IPS DF 4.7 (cell line): ENCODE results near the gene TMEM43.

ENCODE experiments used
- DNase-seq: peaks from one replicate; pipeline ENCODE4 v3.0.0-alpha.2; 2013; ENCODE audit warnings: low spot score; ENCODE audit errors: extremely low read depth

The TMEM43 gene

GRCh38 chr3:14177580-14178246 is 52.9 kb downstream of the TMEM43 start:
- DNase-seq: no peak

DNA sequence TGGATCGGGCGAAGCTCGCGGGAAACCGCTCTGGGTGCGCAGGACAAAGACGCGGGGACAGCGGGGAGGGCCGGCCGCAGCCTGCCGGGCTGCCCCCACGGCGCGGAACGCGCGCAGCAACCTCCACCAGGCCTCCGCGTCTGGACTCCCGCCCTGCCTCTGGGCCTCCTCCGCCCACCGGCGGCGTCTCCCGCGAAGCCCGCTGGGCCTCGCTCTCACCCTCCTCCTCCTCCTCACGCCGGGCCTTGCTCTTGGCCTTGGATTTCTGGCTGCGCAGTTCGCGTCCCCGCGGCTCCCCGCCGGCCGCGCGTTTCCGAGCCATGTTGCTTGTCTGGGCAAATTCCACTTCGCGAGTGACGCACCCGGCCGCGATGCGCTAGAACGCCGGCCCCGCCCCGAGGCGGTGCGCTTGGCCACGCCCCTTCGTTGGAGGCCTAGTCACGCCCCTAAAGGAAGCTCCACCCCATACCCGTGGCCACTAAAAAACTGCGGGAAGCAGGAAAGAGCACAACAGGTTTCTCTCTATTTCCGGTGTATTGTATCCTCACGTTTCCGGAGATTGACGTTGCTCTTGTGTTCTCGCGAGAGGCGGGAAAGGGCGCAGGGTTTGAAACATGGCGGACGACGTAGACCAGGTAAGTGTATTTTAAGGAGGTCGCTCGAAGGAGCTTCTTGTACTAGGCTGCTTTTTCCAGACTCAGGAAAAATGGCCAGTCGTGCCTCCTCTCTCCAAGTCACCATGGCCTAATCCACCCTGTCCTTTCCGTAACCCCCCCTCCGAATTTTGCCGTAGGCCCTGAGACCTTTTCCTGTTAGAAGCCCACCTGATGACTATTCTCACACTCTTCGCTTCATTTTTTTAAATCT is 53.6 kb downstream of the TMEM43 start, which contains the start of the genes LSM3 and XPC:
Gene LSM3 (plus strand): TSS at position 571 of the 867 bp plus-strand sequence. CDS start 44 bp downstream, at position 615.
Gene XPC (minus strand): TSS at position 355 of the 867 bp plus-strand sequence. CDS start 33 bp downstream, at position 322.
- DNase-seq: peak; percentile 96

DNA sequence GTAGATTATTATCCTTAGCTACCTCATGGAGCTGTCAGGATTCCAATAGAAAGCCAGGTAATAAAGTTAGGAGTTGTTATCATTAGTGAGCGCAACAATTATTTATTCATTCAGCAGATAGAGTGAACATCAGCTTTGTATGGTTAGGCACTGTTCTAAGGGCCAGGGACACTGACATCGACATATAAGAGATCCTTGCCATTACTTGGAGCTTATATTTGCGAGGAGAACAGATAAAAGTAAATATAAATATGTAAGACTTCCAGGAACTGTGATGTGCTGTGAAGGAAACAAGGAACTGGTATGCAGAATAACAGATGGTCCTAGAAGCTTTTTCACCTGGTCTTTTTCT is 54.2 kb downstream of the TMEM43 start:
- no peak for DNase-seq

DNA sequence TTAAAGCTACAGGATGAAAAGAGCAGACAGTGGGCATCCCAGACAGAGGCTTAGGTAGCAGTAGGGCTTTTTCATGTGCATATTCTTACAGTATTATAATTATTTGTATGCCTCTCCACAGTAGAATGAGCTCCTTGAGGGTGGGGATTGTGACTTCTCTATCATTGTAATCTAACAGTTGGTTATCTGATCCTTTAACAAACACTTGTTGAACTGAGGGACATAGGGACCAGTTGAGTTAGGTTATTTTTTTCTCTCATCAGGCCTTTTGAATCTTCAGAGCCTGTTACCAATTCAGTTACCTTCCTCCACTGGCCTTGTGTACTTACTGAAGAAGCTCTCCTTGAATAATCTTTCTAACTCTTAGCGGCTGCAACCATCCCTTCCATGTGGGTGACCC is 54.9 kb downstream of the TMEM43 start:
- no peak for DNase-seq

- DNase-seq: no peak
Observed at GRCh38 chr3:14181253-14181652, 56.4 kb downstream of the TMEM43 start.

- no peak for DNase-seq
Observed at GRCh38 chr3:14183015-14183577, 58.2 kb downstream of the TMEM43 start.

DNA sequence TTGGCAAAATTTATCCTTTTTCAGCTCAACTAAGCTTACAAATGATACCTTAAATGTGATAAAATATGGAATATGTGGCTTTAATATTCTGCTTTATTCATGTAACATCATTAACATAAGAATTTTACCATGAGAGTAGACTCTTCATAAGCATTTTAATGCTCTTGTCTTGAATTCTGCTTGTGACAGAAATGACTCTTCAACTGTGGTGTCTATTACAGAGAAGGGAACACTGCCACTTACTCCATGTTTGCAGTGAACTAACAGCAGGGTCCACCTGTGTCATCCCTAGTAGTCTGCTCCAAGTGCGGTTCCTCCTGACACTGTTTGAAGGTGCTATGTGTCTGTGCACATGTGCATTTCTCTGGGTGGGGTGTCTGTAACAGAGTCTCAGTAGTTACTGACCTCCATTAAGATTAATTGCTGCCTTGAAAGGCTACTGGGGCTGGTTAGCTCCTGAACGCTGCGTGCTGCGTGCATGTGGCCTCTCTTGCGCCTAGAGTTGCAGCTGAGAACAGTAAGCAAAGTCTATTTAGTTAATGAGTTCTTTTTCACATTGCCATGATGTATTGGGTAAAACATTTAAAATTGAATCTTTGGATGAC is 62.1 kb downstream of the TMEM43 start:
- DNase-seq: no peak

DNA sequence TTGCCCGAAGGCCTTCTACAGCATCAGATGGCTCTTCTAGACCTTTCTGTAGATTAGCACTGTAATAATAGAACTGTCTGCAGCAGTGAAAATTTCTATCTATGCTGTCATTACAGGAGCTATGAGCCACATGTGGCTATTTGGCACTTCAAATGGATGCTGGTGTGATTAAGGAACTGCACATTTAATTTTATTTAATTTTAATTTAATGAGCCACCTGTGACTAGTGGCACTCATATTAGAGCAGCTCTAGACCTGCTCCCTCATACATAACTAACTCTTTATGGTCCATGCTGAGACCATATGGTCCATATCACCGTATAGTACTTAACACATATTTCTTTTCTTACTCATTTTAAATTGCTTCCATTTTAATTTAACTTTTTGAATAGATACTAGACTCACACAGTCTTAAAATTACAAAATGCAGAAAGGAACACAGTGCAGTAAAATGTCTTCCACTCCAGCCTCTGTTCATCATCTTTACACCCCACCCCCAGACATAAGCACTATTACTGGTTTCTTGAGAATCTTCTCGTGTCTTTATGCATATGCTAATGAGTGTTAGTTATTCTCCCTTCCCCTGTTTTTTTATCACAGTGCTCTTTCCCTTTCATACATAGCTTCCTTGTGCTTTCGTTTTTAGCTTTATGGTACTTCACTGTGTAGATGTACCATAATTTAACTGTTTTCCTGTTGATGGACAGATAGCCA is 63.3 kb downstream of the TMEM43 start:
- no peak for DNase-seq
